NCI-H2081 (cell line): Measurements from ENCODE around the gene IMMP2L.
A peak's percentile ranks its signal among the peaks of the same experiment; 100 is the strongest.
"Not testable (repeated sequence)": the region's sequence is repeated elsewhere in the genome, so short reads cannot be mapped to it uniquely, and the experiment has no call there.

ENCODE experiments used
- DNase-seq, 2 experiments: peaks; one replicate each; lab custom pipeline; 2025; lab: John Stamatoyannopoulos, UW

Gene IMMP2L

DNA sequence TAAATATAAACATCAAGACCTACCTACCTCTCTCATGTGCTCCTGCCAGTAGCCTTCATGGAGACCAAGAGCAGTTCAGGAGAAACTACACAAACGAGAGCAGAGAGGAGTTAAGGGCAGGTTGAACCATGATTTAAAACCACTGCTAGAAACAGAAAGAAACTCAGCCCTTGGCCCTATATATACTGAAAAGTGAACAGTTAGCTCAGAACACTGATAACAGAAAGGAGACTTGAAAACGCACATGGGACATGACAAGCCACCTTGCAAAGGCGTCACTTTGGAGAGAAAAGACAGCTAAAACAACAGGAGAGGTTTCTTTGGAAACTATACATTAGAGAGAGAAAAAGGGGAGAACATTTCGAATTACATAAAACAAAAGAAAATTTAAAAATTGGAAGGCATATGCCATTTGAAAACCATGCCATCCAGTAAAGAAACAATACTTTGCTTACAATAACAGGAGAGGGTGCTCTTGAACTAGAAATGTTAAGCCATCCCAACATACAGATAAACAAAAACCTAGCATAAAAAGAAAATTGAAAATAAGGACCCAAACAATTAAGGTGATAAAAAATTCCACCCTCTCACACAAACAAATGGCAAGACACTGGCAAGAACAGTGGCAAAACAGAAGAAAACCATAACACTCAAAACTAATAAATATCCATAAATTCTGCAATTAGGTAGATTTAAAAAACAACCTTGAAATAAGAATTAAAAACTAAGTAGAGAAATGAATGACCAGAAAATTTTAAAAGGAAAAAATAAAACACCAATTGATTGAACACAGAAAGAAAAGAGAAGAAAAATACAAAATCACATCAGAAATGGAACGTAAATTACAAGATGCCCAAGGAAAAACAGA lies 232.7 kb downstream of the IMMP2L start:
- DNase-seq: no peak

DNA sequence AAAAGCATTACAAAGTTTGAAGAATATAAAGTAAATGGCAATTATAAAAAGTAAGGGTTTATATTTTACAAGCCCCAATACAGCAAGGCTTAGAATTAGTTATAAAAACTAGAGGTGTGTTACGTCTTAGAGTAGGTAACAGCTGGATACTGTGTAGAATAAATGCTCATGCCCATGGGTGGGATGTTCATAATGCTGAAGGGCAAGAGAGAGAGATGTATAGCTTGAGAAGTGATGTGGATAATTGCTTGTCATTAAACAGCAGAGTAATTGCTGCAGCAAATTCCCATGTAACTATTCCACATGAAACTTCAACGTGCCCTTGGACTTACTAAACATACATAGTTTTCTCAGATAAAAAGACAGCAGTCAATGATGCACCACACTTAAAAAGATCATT lies 233.8 kb downstream of the IMMP2L start:
- no peak for DNase-seq

DNA sequence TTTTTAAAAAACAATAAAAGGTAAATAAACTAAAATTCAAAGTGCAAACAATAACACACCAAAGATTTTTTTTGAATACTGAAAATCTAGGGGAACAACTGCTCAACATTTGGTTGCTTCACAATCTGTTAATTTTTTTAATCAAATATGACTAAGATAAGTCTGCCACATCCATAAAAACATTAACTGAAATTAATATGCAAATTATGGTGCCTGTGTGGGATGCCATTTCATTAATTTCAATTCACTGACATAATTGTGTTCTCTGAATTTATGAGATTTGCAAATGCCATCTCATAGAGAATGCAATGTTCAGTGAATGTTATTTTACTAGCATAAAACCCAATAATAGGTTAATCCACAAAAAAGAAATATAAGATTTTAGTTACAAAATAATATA lies 237.5 kb downstream of the IMMP2L start:
- no peak for DNase-seq

DNA sequence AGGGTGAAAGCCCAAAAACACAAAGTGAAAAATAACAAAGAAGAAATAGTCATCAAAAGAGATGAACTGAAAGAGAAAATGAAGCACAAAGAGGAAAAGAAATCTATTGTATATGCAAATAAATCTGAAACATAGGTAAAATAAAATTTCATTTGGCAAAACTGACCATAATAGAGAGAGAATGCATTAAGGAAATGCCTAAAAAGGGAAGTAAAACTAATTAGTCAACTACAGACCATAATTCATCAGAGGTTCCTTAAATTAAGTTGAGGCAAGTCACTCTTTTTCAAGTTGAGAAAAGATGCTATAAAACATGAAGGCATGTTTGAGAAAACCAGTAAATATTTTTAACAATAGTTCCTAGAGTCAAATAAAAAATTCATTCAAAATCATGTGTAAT lies 238.1 kb downstream of the IMMP2L start:
- DNase-seq: no peak

DNA sequence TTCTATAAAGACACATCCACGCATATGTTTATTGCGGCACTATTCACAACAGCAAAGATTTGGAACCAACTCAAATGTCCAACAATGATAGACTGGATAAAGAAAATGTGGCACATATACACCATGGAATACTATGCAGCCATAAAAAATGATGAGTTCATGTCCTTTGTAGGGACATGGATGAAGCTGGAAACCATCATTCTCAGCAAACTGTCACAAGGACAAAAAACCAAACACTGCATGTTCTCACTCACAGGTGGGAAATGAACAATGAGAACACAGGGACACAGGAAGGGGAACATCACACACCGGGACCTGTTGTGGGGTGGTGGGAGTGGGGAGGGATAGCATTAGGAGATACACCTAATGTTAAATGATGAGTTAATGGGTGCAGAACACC lies 238.6 kb downstream of the IMMP2L start:
- DNase-seq: not testable (repeated sequence)

DNA sequence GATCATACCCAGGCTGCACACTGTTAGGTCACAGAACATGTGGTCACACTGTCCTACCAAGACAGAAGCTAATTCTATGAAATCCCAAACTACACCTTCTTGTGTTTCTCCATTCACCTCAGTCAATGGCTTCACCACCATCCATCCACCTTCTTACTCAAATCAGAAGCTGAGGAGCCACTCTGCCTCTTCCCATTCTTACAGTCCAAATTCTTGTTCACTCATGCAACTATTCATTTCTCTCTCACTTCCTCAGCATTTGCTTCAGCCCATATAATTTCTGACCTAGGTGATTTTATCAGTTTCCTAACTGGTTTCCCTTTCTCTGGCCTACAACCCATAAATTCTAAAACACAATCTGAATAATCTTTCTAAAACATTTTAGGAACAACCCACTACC lies 242.2 kb downstream of the IMMP2L start:
- DNase-seq: no peak

DNA sequence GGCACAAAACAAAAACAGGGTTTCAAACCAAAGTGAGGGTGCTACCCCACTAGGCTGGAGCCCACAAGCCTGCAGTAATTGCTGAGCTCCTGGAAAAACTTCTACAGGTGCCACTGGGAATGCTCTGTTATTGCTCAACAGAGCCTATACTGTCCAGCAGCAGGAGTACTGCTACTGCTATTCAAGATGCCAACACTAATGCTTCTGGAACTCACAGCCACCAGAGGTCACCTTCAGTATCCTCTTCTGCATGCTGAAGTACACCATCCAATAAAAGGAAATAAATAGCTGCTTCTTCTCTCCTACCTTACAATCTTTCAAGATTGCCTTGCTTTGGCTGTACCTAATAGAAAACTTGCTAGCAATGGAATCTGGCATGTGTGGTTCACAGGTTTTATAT lies 249.3 kb downstream of the IMMP2L start:
- DNase-seq: no peak

DNA sequence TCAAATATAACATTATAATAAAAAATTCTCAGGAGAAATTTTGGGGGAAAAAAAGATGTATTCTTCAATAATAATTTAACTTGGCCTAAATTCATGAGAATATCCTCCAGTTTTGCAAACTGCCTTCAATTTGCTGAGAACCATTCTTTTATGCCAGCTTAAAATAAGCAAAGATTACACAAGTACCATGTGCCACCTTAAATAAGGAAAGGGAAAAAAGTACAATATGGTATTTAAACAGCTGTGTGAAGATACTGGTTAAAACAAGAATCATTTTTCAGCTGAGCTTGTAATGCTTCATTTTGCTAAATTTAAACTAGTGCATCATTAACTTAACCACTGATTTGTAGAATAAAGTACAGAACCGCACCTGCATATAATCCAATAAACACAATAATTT lies 253.6 kb downstream of the IMMP2L start:
- no peak for DNase-seq

DNA sequence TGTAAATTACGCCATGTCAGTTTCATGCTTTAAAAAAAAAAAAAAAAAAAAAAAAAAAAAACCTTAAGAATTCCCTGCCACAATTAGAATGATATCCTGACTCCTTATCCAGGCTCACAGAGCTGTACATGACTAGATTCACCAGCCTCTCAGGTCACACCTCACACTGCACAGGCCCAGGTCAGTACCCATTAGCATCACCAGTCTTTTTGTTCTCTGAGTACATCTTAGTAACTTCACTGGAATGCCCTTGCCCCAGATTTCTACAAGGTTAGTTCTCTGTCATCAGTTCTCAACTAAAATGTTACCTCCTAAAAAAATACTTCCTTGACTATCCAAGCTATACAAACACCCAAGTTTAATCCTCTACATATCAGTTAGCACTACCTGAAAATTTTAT lies 260.4 kb downstream of the IMMP2L start:
- no peak for DNase-seq

DNA sequence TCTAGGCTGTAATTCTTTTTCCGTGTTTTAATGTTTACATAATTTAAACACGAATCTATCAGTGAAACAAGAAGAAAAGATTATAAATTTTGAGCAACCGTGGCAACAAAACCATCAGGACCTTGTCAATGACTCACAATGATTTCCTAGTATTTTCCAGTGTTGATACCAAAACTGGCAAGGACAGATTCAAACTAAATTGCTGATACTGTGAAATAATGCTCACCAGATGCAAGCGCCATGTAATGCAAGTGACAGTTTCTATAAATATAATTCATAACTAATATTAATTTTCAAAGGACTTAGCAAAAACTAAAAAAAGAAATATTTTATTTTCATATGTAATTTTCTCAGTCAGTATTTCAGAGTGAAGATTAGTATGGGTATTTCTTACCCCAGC lies 267.8 kb downstream of the IMMP2L start:
- DNase-seq: no peak

DNA sequence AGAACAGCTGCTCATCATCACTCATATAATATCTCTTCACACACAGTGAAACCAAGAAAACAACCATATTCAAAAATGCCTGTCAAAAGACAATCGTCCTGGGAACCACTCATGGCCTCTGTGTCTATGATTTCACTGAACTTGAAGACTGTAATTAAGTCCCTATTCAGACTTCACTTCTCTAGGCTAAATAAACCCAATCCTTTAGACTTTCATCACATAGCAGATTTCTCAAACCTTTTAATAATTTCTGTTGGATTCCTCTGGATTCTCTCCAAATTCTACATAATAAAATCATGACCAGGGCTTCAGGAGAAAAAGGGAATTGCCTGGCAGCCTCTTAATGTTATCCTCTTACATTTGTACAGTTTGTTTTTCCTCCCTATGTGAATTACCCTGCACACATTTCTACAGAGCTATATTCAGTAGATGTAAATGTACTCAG lies 270.2 kb downstream of the IMMP2L start:
- DNase-seq: peak; percentile 43 to 70

DNA sequence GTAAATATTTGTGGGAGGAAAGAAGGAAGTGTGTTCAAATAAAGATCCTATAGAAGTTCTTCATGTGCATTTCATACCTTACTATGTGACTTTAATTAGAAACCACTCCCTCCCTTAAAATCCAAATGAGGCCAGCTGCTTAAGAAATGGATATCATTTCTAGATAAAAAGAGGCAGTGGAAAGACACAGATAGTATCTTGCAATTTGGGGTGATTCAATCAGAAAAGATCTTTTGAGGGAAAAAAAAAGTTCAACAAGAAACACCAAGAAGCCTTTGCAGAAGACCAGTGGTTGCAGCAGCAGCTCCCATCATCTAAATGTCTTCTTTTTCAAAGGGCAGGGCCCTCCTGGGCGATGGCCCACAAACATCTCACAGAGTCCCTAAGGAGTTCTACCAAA lies 271.3 kb downstream of the IMMP2L start:
- DNase-seq: no peak

DNA sequence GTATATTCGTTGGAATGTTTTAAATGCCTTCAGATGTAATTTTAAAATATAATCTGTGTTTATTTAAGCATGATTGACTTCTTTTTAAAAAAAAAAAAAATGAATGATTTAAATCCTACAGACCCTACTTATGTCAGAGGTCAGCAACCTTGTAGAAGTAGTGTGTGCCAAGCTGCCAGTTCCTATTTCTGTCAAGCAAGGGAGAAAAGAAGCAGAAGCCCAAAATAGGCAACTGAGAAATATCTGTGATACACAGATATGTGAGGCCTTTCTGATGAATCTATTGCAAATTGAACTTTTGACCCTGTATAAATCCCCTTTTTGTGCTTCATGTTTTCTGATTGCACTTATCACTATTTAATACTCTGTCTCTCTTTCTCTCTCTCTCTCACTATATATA lies 271.9 kb downstream of the IMMP2L start:
- DNase-seq: no peak

DNA sequence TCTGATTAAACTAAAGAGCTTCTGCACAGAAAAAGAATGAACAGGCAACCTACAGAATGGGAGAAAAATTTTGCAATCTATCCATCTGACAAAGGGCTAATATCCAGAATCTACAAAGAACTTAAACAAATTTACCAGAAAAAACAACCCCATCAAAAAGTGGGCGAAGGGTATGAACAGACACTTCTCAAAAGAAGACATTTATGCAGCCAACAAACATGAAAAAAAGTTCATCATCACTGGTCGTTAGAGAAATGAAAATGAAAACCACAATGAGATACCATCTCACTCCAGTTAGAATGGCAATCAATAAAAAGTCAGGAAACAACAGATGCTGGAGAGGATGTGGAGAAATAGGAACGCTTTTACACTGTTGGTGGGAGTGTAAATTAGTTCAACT lies 273.9 kb downstream of the IMMP2L start:
- DNase-seq: not testable (repeated sequence)

DNA sequence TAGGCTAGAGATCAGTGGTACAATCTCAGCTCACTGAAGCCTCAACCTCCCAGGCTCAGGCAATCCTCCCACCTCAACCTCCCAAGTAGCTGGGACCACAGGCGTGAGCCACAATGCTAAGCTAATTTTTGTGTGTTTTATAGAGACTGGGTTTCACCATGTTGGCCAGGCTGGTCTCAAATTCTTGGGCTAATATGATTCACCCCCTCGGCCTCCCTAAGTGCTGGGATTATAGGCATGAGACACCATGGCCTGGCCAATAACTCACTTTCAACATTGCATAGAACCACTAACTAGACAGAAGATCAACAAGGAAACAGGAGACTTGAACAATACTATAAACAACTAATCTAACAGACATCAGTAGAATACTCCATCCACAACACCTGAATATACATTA lies 279.7 kb downstream of the IMMP2L start:
- no peak for DNase-seq

DNA sequence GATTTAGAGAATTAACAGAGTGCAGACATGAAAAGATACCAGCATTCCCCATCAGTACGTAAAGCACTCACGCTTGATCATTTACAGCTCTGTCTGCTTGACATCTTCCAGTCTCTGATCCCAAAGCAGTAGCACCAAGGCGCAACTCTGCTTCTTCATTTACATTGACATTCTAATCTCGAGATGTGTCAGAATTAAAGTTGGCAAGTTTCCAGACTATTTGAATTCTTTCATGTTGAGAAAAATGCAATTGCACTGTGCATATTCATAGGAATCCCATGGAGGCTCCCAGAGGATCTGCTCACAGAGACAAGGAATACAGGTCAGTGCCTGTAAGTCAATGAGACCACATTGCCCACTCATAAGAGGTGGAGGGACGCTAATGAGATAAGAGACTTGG lies 287.4 kb downstream of the IMMP2L start:
- DNase-seq: no peak

DNA sequence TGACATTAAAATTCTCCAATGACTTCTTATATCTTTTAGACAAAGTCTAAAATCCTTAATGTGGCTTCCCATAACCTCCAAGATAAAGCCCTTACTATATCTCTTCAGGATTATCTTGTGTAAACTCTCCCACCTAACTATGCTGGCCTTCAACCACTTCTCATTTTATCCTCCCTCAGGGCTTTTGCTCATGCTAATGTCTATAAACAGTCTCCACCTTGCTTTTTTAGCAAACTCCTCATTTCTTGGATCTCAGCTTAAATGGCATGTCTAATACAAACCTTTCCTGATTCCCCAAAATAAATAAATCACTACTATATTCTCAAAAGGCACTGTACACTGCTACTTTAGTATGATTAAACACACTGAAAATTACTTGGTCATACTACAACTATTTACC lies 290.2 kb downstream of the IMMP2L start:
- no peak for DNase-seq

DNA sequence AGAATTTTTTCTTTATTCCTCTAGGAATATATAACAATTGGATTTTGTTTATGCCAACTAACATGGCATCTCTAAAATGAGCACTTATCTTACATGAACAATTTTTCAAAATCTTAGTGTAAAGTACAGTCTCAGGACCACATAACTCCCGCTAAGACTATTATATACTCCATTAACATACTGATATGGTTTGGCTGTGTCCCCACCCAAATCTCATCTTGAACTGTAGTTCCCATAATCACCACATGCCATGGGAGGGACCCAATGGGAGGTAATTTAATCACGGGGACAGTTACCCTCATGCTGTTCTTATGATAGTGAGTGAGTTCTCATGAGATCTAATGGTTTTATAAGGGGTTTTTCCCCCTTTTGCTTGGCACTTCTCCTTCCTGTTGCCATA lies 291.5 kb downstream of the IMMP2L start:
- not testable (repeated sequence) for DNase-seq

DNA sequence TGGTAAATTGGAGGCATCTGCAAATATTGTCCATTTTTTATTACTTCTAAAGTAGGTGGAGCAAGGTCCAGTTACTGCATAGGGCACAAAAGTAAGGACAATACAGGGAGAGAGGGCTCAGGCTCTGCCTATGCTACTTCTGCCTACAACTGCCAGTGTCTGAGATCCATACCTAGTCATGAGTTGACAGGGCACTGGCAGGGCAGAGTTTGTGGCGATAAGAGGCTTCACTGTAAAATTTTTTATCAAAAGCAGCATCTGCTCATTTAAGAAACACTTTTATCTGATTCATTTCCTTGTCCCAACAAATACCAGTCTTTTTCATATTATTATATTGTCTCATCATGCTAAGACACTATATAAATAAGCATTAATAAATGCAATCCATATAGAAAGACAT lies 293.4 kb downstream of the IMMP2L start:
- DNase-seq: no peak

DNA sequence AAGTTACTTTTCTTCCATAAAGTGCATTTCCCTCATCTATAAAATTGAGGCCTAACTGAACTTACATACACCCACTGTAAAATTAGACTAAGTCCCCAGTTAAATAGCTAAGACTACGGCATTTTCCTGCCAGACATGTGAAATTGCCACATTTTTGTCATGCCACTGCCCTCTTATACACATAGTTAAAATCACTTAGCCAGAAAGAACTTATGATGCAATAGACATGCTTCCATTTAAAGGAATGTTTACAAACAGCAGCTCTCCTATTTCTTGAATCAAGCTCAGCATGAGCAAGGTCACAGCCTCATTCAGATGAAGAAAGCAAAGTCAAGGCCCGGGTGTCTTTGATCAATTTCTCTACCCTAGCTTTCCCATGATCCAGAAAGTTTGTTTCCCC lies 295.7 kb downstream of the IMMP2L start:
- no peak for DNase-seq

DNA sequence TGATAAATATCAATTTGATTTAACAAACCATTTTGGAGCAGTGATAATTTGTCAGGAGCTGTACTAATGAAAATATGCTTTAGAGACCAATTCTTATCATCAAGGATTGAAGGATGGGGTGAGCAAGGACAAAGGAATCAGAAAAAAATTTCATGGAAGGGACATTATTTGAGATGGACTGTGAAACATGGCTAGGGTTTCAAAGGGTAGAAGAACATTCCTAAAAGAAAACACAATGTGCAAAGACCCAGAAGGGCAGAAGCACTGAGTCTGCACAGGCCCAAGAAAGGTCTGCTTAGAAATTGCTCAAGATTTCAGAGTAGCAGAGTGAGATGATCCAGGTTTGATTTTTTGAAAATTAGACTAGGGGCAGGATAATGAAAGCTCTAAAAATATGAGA lies 296.9 kb downstream of the IMMP2L start:
- no peak for DNase-seq

DNA sequence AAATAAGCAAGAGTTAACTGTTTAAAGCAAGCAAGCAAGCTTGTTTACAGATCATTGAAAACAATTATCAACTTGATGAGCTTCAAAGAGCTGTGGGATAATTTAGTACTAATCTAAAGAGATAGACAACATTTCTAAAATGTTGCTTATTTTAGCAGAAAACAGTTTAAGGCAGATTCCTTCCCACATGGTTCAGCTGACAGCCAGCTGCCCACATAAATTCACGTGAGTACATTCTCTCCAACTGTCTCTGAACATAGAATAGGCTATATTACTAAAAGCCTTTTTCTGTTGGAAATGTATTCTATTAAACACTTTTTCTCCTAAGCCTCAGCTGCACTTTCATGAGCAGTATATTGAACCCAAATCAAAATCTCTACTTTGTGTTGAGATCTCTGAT lies 297.3 kb downstream of the IMMP2L start:
- DNase-seq: no peak

DNA sequence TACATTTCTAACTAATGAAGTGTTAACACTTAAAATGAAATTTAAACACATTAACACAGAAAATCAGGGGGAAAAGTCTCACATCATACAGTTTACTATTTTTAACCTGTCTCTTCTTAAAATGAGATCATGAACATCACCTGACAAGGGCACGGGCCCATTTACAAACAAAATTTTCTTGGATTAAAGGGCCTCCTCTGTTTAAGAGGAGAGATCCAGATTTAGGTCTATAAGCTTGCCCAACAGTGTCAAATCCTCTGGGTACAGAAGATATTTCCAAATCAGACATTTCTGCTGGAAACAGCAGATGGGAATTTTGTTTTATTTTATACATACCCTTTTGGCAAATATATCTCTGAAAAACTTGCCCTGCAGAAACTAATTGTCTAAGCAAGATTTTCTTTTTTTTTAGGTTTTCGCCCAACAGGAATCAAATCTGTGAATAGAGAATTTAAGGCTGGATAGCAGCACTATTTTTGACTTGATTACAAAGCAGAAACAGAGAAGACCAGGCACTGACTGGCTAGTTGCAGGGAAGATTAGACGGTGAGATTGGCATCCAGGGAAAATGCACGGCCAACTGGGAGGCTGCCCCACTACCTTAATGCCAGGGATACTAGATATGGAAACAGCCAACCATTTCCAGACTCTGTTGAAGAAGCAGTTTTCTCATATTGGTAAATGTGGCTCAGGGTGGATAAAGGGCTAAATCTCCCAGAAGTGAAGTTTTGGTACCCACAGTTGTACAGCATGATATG lies 298.0 kb downstream of the IMMP2L start:
- DNase-seq: no peak
